Osteoblast (primary cell): ENCODE measurements around the gene STARD5. TPM values are rescaled to one million over a fixed set of nuclear protein-coding genes. Genes with fewer than 3 reads are reported as not detected.

Experiments used
- DNase-seq: peaks from one replicate; pipeline ENCODE4 v3.0.0; 2011; ENCODE audit warnings: low spot score, mixed read lengths; ENCODE audit not compliant: insufficient read length; ENCODE audit errors: missing footprints
- H2AFZ ChIP-seq: 2 replicates; pipeline ENCODE4 v1.6.0; 2011; ENCODE audit warnings: mild to moderate bottlenecking, low read length
- H3K27ac ChIP-seq: 2 replicates; pipeline ENCODE4 v1.5.1; 2011; ENCODE audit warnings: mild to moderate bottlenecking, low read depth, low read length, moderate library complexity
- H3K27me3 ChIP-seq: 2 replicates; pipeline ENCODE4 v1.6.0; 2012; ENCODE audit warnings: mild to moderate bottlenecking, control low read depth, inconsistent platforms, low read length, moderate library complexity; ENCODE audit not compliant: insufficient read depth
- H3K36me3 ChIP-seq: 2 replicates; pipeline ENCODE4 v1.5.1; 2011; ENCODE audit warnings: mild to moderate bottlenecking, low read length, control low read depth, moderate library complexity; ENCODE audit not compliant: insufficient read depth
- H3K4me1 ChIP-seq: 2 replicates; pipeline ENCODE4 v1.5.1; 2011; ENCODE audit warnings: mild to moderate bottlenecking, low read length, control low read depth, moderate library complexity; ENCODE audit not compliant: insufficient read depth
- H3K4me2 ChIP-seq: 2 replicates; pipeline ENCODE4 v1.6.0; 2011; ENCODE audit warnings: mild to moderate bottlenecking, low read length; ENCODE audit not compliant: insufficient read depth
- H3K4me3 ChIP-seq: fragments of 200-600 bp; sonication (generic); 3 replicates; pipeline ENCODE4 v1.5.1; 2012; ENCODE audit warnings: mild to moderate bottlenecking, low read length, inconsistent platforms; ENCODE audit not compliant: insufficient read depth
- H3K79me2 ChIP-seq: 2 replicates; pipeline ENCODE4 v1.6.0; 2012; ENCODE audit warnings: mild to moderate bottlenecking, low read length, control low read depth, inconsistent platforms; ENCODE audit not compliant: insufficient read depth
- H3K9me3 ChIP-seq: 2 replicates; pipeline ENCODE4 v1.5.1; 2011; ENCODE audit warnings: low read depth, low read length, control low read depth
- H4K20me1 ChIP-seq: 2 replicates; pipeline ENCODE4 v1.6.0; 2012; ENCODE audit warnings: mild to moderate bottlenecking, low read length, control low read depth; ENCODE audit not compliant: insufficient read depth
- CTCF ChIP-seq: IDR thresholded peaks from 2 replicates; pipeline ENCODE4 v1.5.1; 2011; ENCODE audit warnings: mild to moderate bottlenecking, low read depth, low read length, moderate library complexity; ENCODE audit errors: extremely low read depth
- total RNA-seq: library from RNA; depleted of rRNA; stranded (reverse); fragments of >200 nt; gene quantifications from 2 replicates; pipeline ENCODE4 v1.2.3, GENCODE V29; 2012

Gene STARD5
- total RNA-seq, 1 donor, result 6.5 TPM

- Histone ChIP-seq H3K27me3 (peaks cover 2% of the 10 kb centered on the region), H4K20me1 (no peaks in the 10 kb centered on the region), H3K4me2 (no peak overlapping the region), H3K4me1 (no peaks in the 10 kb centered on the region), H3K79me2 (no peaks in the 10 kb centered on the region), H3K9me3 (no peaks in the 10 kb centered on the region), H3K4me3 (no peak overlapping the region), H3K27ac (no peak overlapping the region), H3K36me3 (no peaks in the 10 kb centered on the region), H2AFZ (no peak overlapping the region)
- no peak for DNase-seq
- TF ChIP-seq CTCF, result no peak
Measured at GRCh38 chr15:81346611-81347010, 22.7 kb upstream of the STARD5 start.

GRCh38 chr15:81343371-81343770, 19.4 kb upstream of the STARD5 start:
- H3K79me2 ChIP-seq, result no peaks in the 10 kb centered on the region
- H3K9me3 ChIP-seq, result no peaks in the 10 kb centered on the region
- no peak overlapping the region for H2AFZ ChIP-seq
- no peaks in the 10 kb centered on the region for H3K36me3 ChIP-seq
- peaks cover 13% of the 10 kb centered on the region for H3K4me1 ChIP-seq
- H3K27ac ChIP-seq, result no peak overlapping the region
- H3K27me3 ChIP-seq, result peaks cover 2% of the 10 kb centered on the region
- DNase-seq, result no peak
- no peak overlapping the region for H3K4me2 ChIP-seq
- H4K20me1 ChIP-seq, result no peaks in the 10 kb centered on the region
- H3K4me3 ChIP-seq, result no peak overlapping the region
- no peak for TF ChIP-seq CTCF

DNA sequence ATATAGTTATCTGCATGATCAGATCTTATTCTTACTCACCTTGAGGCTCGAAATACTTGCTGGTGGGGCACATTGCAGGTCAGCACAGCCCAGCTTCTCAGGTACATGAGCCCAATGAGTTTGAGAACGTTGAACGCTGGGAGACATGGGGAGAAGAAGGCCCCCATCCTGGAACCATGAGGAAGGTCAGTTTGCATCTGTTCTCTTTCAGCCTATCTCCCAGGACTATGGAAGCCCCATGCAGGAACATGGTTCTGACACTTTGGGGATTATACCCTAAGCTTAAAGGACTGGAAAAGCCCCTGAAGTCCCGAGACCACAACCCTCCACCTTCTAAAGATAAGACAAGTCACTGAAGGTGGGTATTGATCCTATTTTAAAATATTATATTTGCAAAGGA, 17.4 kb upstream of the STARD5 start:
- no peak overlapping the region for H3K4me2 ChIP-seq
- H4K20me1 ChIP-seq, result no peaks in the 10 kb centered on the region
- H3K27ac ChIP-seq, result no peak overlapping the region
- TF ChIP-seq CTCF, result no peak
- peaks cover 2% of the 10 kb centered on the region for H3K27me3 ChIP-seq
- no peak for DNase-seq
- H2AFZ ChIP-seq, result no peak overlapping the region
- no peak overlapping the region for H3K4me3 ChIP-seq
- no peaks in the 10 kb centered on the region for H3K9me3 ChIP-seq
- no peaks in the 10 kb centered on the region for H3K36me3 ChIP-seq
- no peaks in the 10 kb centered on the region for H3K79me2 ChIP-seq
- peaks cover 28% of the 10 kb centered on the region for H3K4me1 ChIP-seq

- Histone ChIP-seq H3K79me2 (no peaks in the 10 kb centered on the region), H3K9me3 (no peaks in the 10 kb centered on the region), H3K27ac (no peak overlapping the region), H4K20me1 (no peaks in the 10 kb centered on the region), H2AFZ (no peak overlapping the region), H3K27me3 (no peaks in the 10 kb centered on the region), H3K4me2 (no peak overlapping the region), H3K4me3 (no peak overlapping the region), H3K36me3 (no peaks in the 10 kb centered on the region), H3K4me1 (peaks cover 31% of the 10 kb centered on the region)
- no peak for DNase-seq
- TF ChIP-seq CTCF, result no peak
Measured at GRCh38 chr15:81339851-81340250, 15.9 kb upstream of the STARD5 start.
